H1 (cell line): ENCODE results near the gene CDH16. TPM values are rescaled to one million over a fixed set of nuclear protein-coding genes. Genes with fewer than 3 reads are reported as not detected.
A peak's percentile ranks its signal among the peaks of the same experiment; 100 is the strongest.

ENCODE experiments used
- CBX5 ChIP-seq: fragments of 300-800, 300-1000 bp; sonication (generic); IDR thresholded peaks from 2 replicates; pipeline ENCODE4 v1.7.1; 2016; ENCODE audit warnings: antibody characterized with exemption, low read length, low read depth
- CTCF ChIP-seq, 3 experiments: IDR thresholded peaks; 1 replicate in 2 of 3; 2 replicates in 1 of 3; pipeline versions ENCODE4 v1.5.1 to v1.6.1; 2011; ENCODE audit warnings: low read length in 3 of 3, mild to moderate bottlenecking in 3 of 3, inconsistent platforms in 2 of 3, low read depth in 1 of 3, moderate library complexity in 1 of 3; ENCODE audit not compliant: insufficient read depth in 1 of 3; ENCODE audit errors: control extremely low read depth in 1 of 3
- EP300 ChIP-seq, 2 experiments: IDR thresholded peaks; 1 replicate in 1 of 2; 2 replicates in 1 of 2; pipeline ENCODE4 v1.6.1; 2011 to 2012; ENCODE audit warnings: low read depth in 2 of 2, low read length in 2 of 2, mild to moderate bottlenecking in 2 of 2, borderline replicate concordance in 1 of 2, inconsistent platforms in 1 of 2, moderate library complexity in 1 of 2
- HDAC2 ChIP-seq, 2 experiments: fragments of 300-600 bp in 1 of 2; sonication (generic) in 1 of 2; IDR thresholded peaks; 2 replicates each; pipeline ENCODE4 v1.6.1; 2011 to 2012; ENCODE audit warnings: low read depth in 2 of 2, low read length in 2 of 2, mild to moderate bottlenecking in 2 of 2, moderate library complexity in 2 of 2, borderline replicate concordance in 1 of 2, inconsistent platforms in 1 of 2
- KDM1A ChIP-seq: fragments of 200-600, 300-600 bp; sonication (generic); IDR thresholded peaks from 2 replicates; pipeline ENCODE4 v1.7.1; 2016; ENCODE audit warnings: mild to moderate bottlenecking, low read length, borderline replicate concordance
- MAFK ChIP-seq: IDR thresholded peaks from 2 replicates; pipeline ENCODE4 v1.6.1; 2012; ENCODE audit warnings: low read depth, mild to moderate bottlenecking, improper control_type of control experiment, low read length
- POU5F1 ChIP-seq: IDR thresholded peaks from 2 replicates; pipeline ENCODE4 v1.6.1; 2011; ENCODE audit warnings: low read depth, mild to moderate bottlenecking, low read length, moderate library complexity
- SAP30 ChIP-seq: fragments of 300-600 bp; sonication (generic); IDR thresholded peaks from 2 replicates; pipeline ENCODE4 v1.7.1; 2012; ENCODE audit warnings: low read length, moderate library complexity, mild to moderate bottlenecking, inconsistent platforms; ENCODE audit not compliant: insufficient read depth, insufficient replicate concordance
- SIN3A ChIP-seq, 2 experiments: IDR thresholded peaks in 1 of 2; conservative IDR thresholded peaks in 1 of 2; 2 replicates each; pipeline ENCODE4 v1.6.1; 2011 to 2012; ENCODE audit warnings: low read length in 2 of 2, improper control_type of control experiment in 1 of 2, low read depth in 1 of 2, mild to moderate bottlenecking in 1 of 2
- SIRT6 ChIP-seq: IDR thresholded peaks from one replicate; pipeline ENCODE4 v1.7.1; 2012; ENCODE audit warnings: low read length, inconsistent platforms
- TBP ChIP-seq: IDR thresholded peaks from 2 replicates; pipeline ENCODE4 v1.6.1; 2011; ENCODE audit warnings: low read depth, low read length, improper control_type of control experiment
- TEAD4 ChIP-seq: IDR thresholded peaks from 2 replicates; pipeline ENCODE4 v1.6.1; 2012; ENCODE audit warnings: low read depth, low read length, inconsistent platforms, mixed read lengths
- polyA plus RNA-seq, 7 experiments: library from polyadenylated mRNA; depleted of rRNA in 3 of 7; stranded (reverse) in 5 of 7; unstranded in 2 of 7; fragments of >200 nt in 5 of 7; fragments of 200-250 nt in 2 of 7; gene quantifications; 1 replicate in 5 of 7; 2 replicates in 1 of 7; 4 replicates in 1 of 7; pipeline versions ENCODE4 v1.2.1 to v1.2.3, GENCODE V29; 2011 to 2013; ENCODE audit warnings: missing spikeins in 2 of 7, mixed read lengths in 2 of 7
- total RNA-seq: library from RNA; stranded (reverse); fragmentation: NEBNext Ultra II Directional; extraction: Animal tissue kit (Norgen Biotek cat#: 25700); gene quantifications from 2 replicates; pipeline ENCODE4 v1.2.1, GENCODE V29; 2021
- TF ChIP-seq, protein P1 (sequence below): IDR thresholded peaks from 2 replicates; pipeline ENCODE4 v1.6.1; 2012; ENCODE audit warnings: inconsistent platforms
- TF ChIP-seq, protein P2 (sequence below): IDR thresholded peaks from 2 replicates; pipeline ENCODE4 v1.6.1; 2011; ENCODE audit warnings: low read length, improper control_type of control experiment

The CDH16 gene
- total and polyA plus RNA-seq, 2 of the 8 experiments (the other 6 are each of a cell fraction or from before 2014, with no cell fraction given) = not detected

DNA sequence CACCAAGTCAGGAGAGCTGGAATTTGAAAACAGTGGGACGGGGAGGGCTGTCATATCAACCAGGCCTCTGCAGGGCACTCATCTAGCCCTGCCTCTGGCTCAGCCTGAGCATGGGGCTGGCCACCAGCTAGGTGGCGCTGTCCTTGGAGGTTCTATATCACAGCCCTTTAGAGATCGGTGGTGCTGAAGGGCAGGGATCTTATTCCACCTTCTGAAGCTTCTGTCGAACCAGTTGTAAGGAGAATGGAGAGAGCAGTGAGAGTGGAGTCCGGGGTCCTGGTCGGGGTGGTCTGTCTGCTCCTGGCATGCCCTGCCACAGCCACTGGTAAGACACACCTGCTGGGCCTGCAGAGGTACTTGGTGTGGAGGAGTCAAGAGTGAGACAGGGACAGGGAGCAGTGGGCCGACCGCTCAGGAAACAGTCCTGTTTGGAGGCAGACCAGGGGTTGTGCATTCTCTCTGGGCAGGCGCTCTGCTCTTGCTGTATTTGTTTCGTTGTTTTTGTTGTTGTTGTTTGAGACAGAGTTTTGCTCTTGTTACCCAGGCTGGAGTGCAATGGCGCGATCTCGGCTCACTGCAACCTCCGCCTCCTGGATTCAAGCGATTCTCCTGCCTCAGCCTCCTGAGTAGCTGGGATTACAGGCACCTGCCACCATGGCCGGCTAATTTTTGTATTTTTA, 42.5 kb upstream of the CDH16 start, which contains the start of gene CES3 (continued):
- TF ChIP-seq CBX5 = no peak
- TF ChIP-seq CTCF (IDR thresholded peaks at IDR 0.05; ENCODE audit: control extremely low read depth in 1 of 3, insufficient read depth in 1 of 3, low read depth in 1 of 3, low read length in 3 of 3) = peak; percentile 97 to 99 (median 99)
- TF ChIP-seq SIRT6 = no peak
- TF ChIP-seq, protein P1, sequence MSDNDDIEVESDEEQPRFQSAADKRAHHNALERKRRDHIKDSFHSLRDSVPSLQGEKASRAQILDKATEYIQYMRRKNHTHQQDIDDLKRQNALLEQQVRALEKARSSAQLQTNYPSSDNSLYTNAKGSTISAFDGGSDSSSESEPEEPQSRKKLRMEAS = peak; percentile 38; the same call in 1 of the 2 replicates
- peak; percentile 48; the same call in 1 of the 2 replicates for TF ChIP-seq TBP
- peak in 1 of 2 experiments; percentile 60; a peak in 1 of 4 replicates for TF ChIP-seq SIN3A (conservative IDR thresholded peaks at IDR 0.05 in 1 of 2, IDR thresholded peaks at IDR 0.05 in 1 of 2; ENCODE audit: low read depth in 1 of 2, low read length in 2 of 2)
- no peak for TF ChIP-seq KDM1A
- peak; percentile 58; the same call in 1 of the 2 replicates for TF ChIP-seq TEAD4
- no peak for TF ChIP-seq MAFK
- TF ChIP-seq, protein P2, sequence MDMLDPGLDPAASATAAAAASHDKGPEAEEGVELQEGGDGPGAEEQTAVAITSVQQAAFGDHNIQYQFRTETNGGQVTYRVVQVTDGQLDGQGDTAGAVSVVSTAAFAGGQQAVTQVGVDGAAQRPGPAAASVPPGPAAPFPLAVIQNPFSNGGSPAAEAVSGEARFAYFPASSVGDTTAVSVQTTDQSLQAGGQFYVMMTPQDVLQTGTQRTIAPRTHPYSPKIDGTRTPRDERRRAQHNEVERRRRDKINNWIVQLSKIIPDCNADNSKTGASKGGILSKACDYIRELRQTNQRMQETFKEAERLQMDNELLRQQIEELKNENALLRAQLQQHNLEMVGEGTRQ = no peak
- no peak for TF ChIP-seq HDAC2 (IDR thresholded peaks at IDR 0.05; ENCODE audit: borderline replicate concordance in 1 of 2, low read depth in 2 of 2, low read length in 2 of 2)
- TF ChIP-seq SAP30 = no peak
- no peak for TF ChIP-seq POU5F1
- no peak for TF ChIP-seq EP300 (IDR thresholded peaks at IDR 0.05; ENCODE audit: borderline replicate concordance in 1 of 2, low read depth in 2 of 2, low read length in 2 of 2)
